ENCODE data around the gene MYPOP.

DNA sequence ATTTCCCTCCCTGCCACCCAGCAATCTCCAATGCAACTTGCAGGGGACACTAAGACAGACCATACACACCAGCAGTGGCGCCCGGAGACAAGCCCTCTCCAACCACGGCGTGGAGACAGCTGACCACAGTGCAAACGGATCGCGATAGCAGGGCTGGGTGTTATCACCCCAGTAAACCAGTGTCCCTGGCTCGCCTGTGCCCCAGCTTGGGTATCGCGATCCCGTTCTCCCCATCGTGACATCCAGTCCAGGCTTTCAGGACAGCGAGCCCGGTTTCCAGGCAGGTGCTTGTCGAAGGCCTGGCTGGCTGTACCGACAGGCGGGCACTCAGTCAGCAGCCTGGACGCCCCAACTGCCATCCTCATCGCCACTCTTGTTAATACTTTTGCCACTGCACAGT, 32.9 kb upstream of the MYPOP start:
- TF ChIP-seq, protein P1, sequence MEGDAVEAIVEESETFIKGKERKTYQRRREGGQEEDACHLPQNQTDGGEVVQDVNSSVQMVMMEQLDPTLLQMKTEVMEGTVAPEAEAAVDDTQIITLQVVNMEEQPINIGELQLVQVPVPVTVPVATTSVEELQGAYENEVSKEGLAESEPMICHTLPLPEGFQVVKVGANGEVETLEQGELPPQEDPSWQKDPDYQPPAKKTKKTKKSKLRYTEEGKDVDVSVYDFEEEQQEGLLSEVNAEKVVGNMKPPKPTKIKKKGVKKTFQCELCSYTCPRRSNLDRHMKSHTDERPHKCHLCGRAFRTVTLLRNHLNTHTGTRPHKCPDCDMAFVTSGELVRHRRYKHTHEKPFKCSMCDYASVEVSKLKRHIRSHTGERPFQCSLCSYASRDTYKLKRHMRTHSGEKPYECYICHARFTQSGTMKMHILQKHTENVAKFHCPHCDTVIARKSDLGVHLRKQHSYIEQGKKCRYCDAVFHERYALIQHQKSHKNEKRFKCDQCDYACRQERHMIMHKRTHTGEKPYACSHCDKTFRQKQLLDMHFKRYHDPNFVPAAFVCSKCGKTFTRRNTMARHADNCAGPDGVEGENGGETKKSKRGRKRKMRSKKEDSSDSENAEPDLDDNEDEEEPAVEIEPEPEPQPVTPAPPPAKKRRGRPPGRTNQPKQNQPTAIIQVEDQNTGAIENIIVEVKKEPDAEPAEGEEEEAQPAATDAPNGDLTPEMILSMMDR (IDR thresholded peaks at IDR 0.05; ENCODE audit: low read length), result no peak
- no peak for TF ChIP-seq EZH2 (IDR thresholded peaks at IDR 0.05; ENCODE audit: borderline replicate concordance, low read length)

Data from OCI-LY1 (cell line).